BLaER1 (cell line): ENCODE data around the gene ZFAND2B.
A peak's percentile ranks its signal among the peaks of the same experiment; 100 is the strongest.
"Not testable (repeated sequence)": the region's sequence is repeated elsewhere in the genome, so short reads cannot be mapped to it uniquely, and the experiment has no call there.

Experiments used
- H3K27ac ChIP-seq: shearing (Covaris generic); formaldehyde crosslinking; 2 replicates; pipeline ENCODE4 v1.8.1; 2022
- H3K27me3 ChIP-seq: shearing (Covaris generic); formaldehyde crosslinking; 2 replicates; pipeline ENCODE4 v1.8.1; 2022
- H3K36me3 ChIP-seq: shearing (Covaris generic); formaldehyde crosslinking; 2 replicates; pipeline ENCODE4 v1.8.1; 2022
- H3K4me1 ChIP-seq: shearing (Covaris generic); formaldehyde crosslinking; 2 replicates; pipeline ENCODE4 v1.8.1; 2022
- H3K4me2 ChIP-seq: shearing (Covaris generic); formaldehyde crosslinking; 2 replicates; pipeline ENCODE4 v1.8.1; 2022
- H3K4me3 ChIP-seq: shearing (Covaris generic); formaldehyde crosslinking; 2 replicates; pipeline ENCODE4 v1.8.1; 2022
- H3K9ac ChIP-seq: shearing (Covaris generic); formaldehyde crosslinking; 2 replicates; pipeline ENCODE4 v1.8.1; 2022
- H3K9me3 ChIP-seq: shearing (Covaris generic); formaldehyde crosslinking; 2 replicates; pipeline ENCODE4 v1.8.1; 2022
- H4K20me1 ChIP-seq: shearing (Covaris generic); formaldehyde crosslinking; 2 replicates; pipeline ENCODE4 v1.8.1; 2022
- Cebpa-rat ChIP-seq: shearing (Covaris generic); IDR thresholded peaks from 2 replicates; pipeline ENCODE4 v1.8.1; 2022

Gene ZFAND2B

DNA sequence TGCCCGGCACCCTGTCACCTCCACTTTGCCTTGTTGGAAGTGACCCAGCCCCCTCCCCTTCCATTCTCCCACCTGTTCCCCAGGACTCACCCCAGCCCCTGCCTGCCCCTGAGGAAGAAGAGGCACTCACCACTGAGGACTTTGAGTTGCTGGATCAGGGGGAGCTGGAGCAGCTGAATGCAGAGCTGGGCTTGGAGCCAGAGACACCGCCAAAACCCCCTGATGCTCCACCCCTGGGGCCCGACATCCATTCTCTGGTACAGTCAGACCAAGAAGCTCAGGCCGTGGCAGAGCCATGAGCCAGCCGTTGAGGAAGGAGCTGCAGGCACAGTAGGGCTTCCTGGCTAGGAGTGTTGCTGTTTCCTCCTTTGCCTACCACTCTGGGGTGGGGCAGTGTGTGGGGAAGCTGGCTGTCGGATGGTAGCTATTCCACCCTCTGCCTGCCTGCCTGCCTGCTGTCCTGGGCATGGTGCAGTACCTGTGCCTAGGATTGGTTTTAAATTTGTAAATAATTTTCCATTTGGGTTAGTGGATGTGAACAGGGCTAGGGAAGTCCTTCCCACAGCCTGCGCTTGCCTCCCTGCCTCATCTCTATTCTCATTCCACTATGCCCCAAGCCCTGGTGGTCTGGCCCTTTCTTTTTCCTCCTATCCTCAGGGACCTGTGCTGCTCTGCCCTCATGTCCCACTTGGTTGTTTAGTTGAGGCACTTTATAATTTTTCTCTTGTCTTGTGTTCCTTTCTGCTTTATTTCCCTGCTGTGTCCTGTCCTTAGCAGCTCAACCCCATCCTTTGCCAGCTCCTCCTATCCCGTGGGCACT lies 24.0 kb upstream of the ZFAND2B start:
- Histone ChIP-seq H4K20me1 (peaks cover 45% of the 10 kb centered on the region), H3K4me1 (peaks cover 42% of the 10 kb centered on the region), H3K27me3 (no peaks in the 10 kb centered on the region), H3K4me2 (peak overlapping the region; percentile 32), H3K9ac (peak overlapping the region; percentile 13), H3K4me3 (no peak overlapping the region), H3K9me3 (no peaks in the 10 kb centered on the region), H3K36me3 (peaks cover 63% of the 10 kb centered on the region), H3K27ac (no peak overlapping the region)
- no peak for TF ChIP-seq Cebpa-rat

DNA sequence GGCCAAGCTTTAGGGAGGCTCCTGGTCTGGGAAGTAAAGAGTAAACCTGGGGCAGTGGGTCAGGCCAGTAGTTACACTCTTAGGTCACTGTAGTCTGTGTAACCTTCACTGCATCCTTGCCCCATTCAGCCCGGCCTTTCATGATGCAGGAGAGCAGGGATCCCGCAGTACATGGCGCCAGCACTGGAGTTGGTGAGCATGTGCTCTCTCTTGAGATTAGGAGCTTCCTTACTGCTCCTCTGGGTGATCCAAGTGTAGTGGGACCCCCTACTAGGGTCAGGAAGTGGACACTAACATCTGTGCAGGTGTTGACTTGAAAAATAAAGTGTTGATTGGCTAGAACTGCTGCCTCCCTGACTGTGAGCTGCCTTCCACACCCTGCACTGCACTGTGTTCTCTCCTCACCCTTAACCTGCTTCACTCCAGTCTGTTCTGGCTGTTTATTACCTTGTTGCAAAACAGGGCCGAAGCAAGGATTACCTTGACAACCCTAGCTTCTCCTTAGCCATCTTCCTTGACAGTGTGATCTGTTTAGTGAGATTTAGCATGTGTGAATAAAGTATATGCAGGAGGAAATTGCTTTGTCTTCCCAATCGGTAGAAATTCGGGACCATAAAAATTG lies 23.3 kb upstream of the ZFAND2B start:
- H3K9ac ChIP-seq, result peak overlapping the region; percentile 13; the same call in 1 of the 2 replicates
- H3K27ac ChIP-seq, result no peak overlapping the region
- H3K4me1 ChIP-seq, result peaks cover 42% of the 10 kb centered on the region
- no peak overlapping the region for H3K4me2 ChIP-seq
- H3K27me3 ChIP-seq, result no peaks in the 10 kb centered on the region
- peaks cover 63% of the 10 kb centered on the region for H3K36me3 ChIP-seq
- TF ChIP-seq Cebpa-rat, result no peak
- H3K9me3 ChIP-seq, result no peaks in the 10 kb centered on the region
- H4K20me1 ChIP-seq, result peaks cover 45% of the 10 kb centered on the region
- H3K4me3 ChIP-seq, result no peak overlapping the region

DNA sequence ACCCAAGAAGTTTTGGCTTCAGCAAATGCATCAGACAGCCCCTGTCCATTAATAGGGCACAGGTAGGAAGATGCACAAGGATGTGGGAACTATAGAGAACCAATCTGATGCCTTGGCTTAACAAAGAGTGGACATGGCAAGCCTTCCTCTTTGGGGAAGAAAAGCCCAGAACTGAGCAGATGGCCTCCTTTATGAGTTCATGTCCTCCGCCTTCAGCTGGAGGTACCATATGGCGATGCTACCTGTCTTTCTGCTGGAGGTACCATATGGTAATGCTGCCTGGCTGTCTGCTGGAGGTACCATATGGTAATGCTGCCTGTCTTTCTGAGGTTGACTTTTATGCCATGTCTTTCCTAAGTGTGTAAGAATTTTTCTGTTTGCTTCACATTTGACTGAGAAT lies 22.5 kb upstream of the ZFAND2B start:
- no peaks in the 10 kb centered on the region for H3K27me3 ChIP-seq
- H3K4me3 ChIP-seq, result no peak overlapping the region
- H3K4me1 ChIP-seq, result peaks cover 38% of the 10 kb centered on the region
- H3K9ac ChIP-seq, result no peak overlapping the region
- peaks cover 63% of the 10 kb centered on the region for H3K36me3 ChIP-seq
- H3K4me2 ChIP-seq, result no peak overlapping the region
- H4K20me1 ChIP-seq, result peaks cover 40% of the 10 kb centered on the region
- no peaks in the 10 kb centered on the region for H3K9me3 ChIP-seq
- H3K27ac ChIP-seq, result no peak overlapping the region
- no peak for TF ChIP-seq Cebpa-rat

DNA sequence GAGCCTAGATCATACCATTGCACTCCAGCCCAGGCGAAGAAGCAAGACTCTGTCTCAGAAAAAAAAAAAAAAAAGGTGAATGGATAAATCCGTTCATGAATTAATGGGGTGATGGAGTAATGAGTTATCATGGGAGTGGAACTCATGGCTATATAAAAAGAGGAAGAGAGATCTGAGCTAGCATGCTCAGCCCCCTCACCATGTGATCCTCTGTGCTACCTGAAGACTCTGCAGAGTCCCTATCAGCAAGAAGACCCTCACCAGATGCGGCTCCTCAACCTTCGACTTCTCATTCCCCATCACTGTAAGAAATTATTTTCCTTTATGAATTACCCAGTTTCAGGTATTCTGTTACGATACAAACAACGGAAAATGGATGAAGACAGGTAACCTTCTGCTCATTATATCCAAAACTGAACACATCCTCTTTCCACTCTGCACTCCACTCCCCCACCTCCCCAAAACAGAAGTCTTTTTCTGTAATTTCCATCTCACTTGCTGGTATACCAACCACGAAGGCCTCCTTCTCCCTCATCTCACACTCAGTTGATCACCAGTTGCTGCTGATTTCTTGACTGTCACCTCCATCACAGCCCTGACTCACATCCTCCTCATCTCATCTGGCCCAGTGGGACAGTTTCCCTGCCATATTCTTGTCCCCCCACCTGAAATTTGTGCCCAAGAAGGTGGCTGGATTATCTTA lies 19.7 kb upstream of the ZFAND2B start:
- Histone ChIP-seq H3K4me2 (no peak overlapping the region), H3K27me3 (no peaks in the 10 kb centered on the region), H3K9me3 (no peaks in the 10 kb centered on the region), H3K4me3 (no peak overlapping the region), H3K9ac (no peak overlapping the region), H3K27ac (no peak overlapping the region), H4K20me1 (peaks cover 16% of the 10 kb centered on the region), H3K36me3 (peaks cover 37% of the 10 kb centered on the region), H3K4me1 (peaks cover 12% of the 10 kb centered on the region)
- no peak for TF ChIP-seq Cebpa-rat

DNA sequence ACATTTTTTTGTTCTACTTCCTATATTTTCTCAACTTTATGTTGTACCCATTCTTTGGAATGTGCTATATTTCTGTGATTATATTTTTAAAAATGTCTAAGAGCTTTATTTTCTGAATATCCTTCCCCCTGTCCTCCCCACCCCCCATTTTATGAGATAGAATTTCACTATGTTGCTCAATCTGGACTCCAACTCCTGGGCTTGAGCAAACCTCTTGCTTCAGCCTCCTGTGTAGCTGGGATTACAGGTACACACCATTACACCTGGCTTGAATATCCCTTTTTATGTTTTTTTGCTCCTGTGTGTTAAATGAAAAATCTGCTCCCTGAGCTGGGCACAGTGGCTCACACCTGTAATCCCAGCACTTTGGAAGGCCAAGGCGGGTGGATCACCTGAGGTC lies 9.2 kb upstream of the ZFAND2B start:
- Histone ChIP-seq H3K9me3 (no peaks in the 10 kb centered on the region), H4K20me1 (no peaks in the 10 kb centered on the region), H3K4me3 (no peak overlapping the region), H3K27me3 (no peaks in the 10 kb centered on the region), H3K4me1 (no peaks in the 10 kb centered on the region), H3K4me2 (no peak overlapping the region), H3K36me3 (no peaks in the 10 kb centered on the region), H3K9ac (no peak overlapping the region), H3K27ac (no peak overlapping the region)
- no peak for TF ChIP-seq Cebpa-rat

DNA sequence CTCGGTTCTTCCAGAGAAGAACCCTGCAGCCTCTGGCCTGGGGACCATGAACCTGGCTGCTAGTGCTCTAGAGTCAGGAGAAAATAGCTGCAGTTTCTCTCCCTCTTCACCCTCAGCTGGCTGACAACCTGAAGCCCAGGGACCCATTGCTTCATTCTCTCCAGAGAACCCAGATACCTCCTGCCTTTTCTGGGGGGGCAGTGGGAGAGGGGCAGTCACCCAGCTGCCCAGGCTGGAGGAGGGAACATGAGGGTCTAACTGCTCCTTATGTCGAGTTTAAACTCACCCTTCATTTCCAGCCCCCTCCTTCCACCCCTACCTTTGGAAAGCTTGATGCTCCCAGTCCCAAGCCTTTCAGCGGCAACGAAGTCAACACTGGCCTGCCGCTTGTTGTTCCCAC lies 7.6 kb upstream of the ZFAND2B start:
- no peaks in the 10 kb centered on the region for H3K4me1 ChIP-seq
- no peak overlapping the region for H3K27ac ChIP-seq
- H4K20me1 ChIP-seq, result no peaks in the 10 kb centered on the region
- H3K9me3 ChIP-seq, result no peaks in the 10 kb centered on the region
- H3K9ac ChIP-seq, result no peak overlapping the region
- no peak for TF ChIP-seq Cebpa-rat
- H3K27me3 ChIP-seq, result no peaks in the 10 kb centered on the region
- no peaks in the 10 kb centered on the region for H3K36me3 ChIP-seq
- H3K4me2 ChIP-seq, result no peak overlapping the region
- no peak overlapping the region for H3K4me3 ChIP-seq

DNA sequence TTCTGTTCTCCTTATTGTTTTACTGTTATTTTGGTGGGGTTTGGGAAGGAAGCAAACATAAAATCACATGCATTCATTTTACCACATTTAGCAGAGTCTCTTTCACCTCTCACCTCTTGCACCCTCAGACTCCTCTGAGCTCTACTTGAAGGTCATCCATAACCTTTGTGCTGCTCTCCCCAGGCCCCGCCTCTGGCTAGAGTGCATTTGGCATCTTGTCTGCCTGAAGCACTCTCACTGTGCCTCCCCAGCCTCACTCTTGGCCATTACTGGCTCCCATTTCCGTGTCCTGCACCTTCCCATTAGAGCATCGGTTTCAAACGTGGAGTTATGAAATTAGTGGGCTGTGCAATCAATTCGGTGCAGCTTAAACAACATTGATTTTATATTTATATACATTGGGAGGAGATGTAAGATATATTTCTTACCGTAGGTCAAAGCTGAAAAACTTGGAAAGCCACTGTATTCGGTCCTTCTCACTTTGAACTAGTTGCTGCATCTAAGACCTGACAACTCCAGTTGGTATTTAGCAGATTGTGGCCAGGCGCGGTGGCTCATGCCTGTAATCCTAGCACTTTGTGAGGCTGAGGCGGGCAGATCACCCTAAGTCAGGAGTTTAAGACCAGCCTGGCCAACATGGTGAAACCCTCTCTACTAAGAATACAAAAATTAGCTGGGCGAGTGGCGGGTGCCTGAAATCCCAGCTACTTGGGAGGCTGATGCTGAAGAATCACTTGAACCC lies 6.9 kb upstream of the ZFAND2B start:
- Histone ChIP-seq H4K20me1 (no peaks in the 10 kb centered on the region), H3K4me1 (no peaks in the 10 kb centered on the region), H3K9me3 (no peaks in the 10 kb centered on the region), H3K27me3 (no peaks in the 10 kb centered on the region), H3K27ac (no peak overlapping the region), H3K9ac (no peak overlapping the region), H3K36me3 (no peaks in the 10 kb centered on the region), H3K4me2 (no peak overlapping the region), H3K4me3 (no peak overlapping the region)
- no peak for TF ChIP-seq Cebpa-rat

DNA sequence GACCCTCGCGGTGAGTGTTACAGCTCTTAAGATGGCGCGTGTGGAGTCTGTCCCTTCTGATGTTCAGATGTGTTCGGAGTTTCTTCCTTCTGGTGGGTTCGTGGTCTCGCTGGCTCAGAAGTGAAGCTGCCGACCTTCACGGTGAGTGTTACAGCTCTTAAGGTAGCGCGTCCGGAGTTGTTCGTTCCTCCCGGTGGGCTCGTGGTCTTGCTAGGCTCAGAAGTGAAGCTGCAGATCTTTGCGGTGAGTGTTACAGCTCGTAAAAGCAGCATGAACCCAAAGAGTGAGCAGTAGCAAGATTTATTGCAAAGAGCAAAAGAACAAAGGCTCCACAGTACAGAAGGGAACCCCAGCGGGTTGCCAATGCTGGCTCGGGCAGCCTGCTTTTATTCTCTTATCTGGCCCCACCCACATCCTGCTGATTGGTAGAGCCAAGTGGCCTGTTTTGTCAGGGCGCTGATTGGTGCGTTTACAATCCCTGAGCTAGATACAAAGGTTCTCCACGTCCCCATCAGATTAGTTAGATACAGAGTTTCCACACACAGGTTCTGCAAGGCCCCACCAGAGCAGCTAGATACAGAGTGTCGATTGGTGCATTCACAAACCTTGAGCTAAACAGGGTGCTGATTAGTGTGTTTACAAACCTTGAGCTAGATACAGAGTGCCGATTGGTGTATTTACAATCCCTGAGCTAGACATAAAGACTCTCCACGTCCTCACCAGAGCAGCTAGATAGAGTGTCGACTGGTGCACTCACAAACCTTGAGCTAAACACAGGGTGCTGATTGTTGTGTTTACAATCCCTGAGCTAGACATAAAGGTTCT lies 5.9 kb upstream of the ZFAND2B start:
- not testable (repeated sequence) for H4K20me1 ChIP-seq, H3K4me1 ChIP-seq, H3K9ac ChIP-seq, H3K4me2 ChIP-seq, H3K27ac ChIP-seq, H3K9me3 ChIP-seq, H3K36me3 ChIP-seq, H3K27me3 ChIP-seq, H3K4me3 ChIP-seq

DNA sequence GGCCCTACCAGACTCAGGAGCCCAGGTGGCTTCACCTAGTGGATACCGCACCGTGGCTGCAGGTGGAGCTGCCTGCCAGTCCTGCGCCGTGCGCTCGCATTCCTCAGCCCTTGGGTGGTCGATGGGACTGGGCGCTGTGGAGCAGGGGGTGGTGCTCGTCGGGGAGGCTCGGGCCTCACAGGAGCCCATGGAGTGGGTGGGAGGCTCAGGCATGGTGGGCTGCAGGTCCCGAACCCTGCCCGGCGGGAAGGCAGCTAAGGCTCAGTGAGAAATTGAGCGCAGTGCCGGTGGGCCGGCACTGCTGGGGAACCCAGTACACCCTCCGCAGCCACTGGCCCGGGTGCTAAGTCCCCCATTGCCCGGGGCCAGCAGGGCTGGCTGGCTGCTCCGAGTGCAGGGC lies 5.3 kb upstream of the ZFAND2B start:
- H3K27me3 ChIP-seq, H3K4me2 ChIP-seq, H3K9me3 ChIP-seq, H3K9ac ChIP-seq, H3K4me3 ChIP-seq, H3K36me3 ChIP-seq, H3K4me1 ChIP-seq, H4K20me1 ChIP-seq, H3K27ac ChIP-seq: not testable (repeated sequence)
